ENCODE results near the gene CARD8.

DNA sequence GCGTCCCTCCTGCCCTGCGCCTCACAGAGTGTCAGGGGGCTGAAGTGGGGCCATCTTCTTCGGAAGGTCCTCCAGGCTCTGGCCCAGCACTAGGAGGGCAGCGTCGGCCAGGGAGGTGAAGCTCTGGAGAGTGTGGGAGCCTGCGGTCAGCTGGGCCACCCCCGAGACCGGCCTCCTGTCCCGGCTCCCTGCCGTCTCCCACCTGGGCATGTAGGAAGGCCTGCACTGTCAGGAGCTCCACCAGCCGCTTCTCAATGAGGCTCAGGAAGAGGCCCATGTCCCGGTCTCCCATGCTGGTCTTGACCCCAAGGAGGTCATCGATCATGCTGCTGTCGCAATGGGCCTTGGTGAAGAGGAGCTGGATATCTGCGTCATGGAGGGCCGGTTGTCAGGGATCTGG lies 42.3 kb upstream of the CARD8 start:
- TF ChIP-seq, protein P1, sequence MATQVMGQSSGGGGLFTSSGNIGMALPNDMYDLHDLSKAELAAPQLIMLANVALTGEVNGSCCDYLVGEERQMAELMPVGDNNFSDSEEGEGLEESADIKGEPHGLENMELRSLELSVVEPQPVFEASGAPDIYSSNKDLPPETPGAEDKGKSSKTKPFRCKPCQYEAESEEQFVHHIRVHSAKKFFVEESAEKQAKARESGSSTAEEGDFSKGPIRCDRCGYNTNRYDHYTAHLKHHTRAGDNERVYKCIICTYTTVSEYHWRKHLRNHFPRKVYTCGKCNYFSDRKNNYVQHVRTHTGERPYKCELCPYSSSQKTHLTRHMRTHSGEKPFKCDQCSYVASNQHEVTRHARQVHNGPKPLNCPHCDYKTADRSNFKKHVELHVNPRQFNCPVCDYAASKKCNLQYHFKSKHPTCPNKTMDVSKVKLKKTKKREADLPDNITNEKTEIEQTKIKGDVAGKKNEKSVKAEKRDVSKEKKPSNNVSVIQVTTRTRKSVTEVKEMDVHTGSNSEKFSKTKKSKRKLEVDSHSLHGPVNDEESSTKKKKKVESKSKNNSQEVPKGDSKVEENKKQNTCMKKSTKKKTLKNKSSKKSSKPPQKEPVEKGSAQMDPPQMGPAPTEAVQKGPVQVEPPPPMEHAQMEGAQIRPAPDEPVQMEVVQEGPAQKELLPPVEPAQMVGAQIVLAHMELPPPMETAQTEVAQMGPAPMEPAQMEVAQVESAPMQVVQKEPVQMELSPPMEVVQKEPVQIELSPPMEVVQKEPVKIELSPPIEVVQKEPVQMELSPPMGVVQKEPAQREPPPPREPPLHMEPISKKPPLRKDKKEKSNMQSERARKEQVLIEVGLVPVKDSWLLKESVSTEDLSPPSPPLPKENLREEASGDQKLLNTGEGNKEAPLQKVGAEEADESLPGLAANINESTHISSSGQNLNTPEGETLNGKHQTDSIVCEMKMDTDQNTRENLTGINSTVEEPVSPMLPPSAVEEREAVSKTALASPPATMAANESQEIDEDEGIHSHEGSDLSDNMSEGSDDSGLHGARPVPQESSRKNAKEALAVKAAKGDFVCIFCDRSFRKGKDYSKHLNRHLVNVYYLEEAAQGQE (IDR thresholded peaks at IDR 0.05; ENCODE audit: insufficient replicate concordance, low read depth): no peak
- TF ChIP-seq, protein P2, sequence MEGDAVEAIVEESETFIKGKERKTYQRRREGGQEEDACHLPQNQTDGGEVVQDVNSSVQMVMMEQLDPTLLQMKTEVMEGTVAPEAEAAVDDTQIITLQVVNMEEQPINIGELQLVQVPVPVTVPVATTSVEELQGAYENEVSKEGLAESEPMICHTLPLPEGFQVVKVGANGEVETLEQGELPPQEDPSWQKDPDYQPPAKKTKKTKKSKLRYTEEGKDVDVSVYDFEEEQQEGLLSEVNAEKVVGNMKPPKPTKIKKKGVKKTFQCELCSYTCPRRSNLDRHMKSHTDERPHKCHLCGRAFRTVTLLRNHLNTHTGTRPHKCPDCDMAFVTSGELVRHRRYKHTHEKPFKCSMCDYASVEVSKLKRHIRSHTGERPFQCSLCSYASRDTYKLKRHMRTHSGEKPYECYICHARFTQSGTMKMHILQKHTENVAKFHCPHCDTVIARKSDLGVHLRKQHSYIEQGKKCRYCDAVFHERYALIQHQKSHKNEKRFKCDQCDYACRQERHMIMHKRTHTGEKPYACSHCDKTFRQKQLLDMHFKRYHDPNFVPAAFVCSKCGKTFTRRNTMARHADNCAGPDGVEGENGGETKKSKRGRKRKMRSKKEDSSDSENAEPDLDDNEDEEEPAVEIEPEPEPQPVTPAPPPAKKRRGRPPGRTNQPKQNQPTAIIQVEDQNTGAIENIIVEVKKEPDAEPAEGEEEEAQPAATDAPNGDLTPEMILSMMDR (IDR thresholded peaks at IDR 0.05; ENCODE audit: insufficient read depth, low read length): no peak
- TF ChIP-seq POLR2AphosphoS5 (IDR thresholded peaks at IDR 0.05; ENCODE audit: low read depth) (no peak), GABPA (IDR thresholded peaks at IDR 0.05; ENCODE audit: low read depth) (no peak)

All from HL-60 (cell line).